H1 (cell line): ENCODE results near the gene STAG1. TPM values are rescaled to one million over a fixed set of nuclear protein-coding genes. Genes with fewer than 3 reads are reported as not detected.

Experiments used
- CTCF ChIA-PET: fragments of 300-600 bp; sonication (Branson Sonifier 250); formaldehyde crosslinking; loops from one replicate; lab custom pipeline; 2021; ENCODE audit not compliant: partially characterized antibody; lab: Charles Lee
- POLR2A ChIA-PET: fragments of 300-600 bp; sonication (Branson Sonifier 250); formaldehyde crosslinking; loops from one replicate; lab custom pipeline; 2021; ENCODE audit warnings: inconsistent platforms; ENCODE audit not compliant: partially characterized antibody; lab: Charles Lee
- DNase-seq, 2 experiments: peaks; one replicate each; pipeline versions ENCODE4 v3.0.0 to v3.0.0-alpha.2; 2010 to 2022; ENCODE audit warnings: low spot score in 2 of 2, low read depth in 1 of 2, mixed read lengths in 1 of 2
- FAIRE-seq: peaks from 2 replicates; lab custom pipeline; 2011; peaks lifted over from hg19 to GRCh38; lab: Jason Lieb, UNC
- H2AFZ ChIP-seq: 2 replicates; pipeline ENCODE4 v1.8.1; 2012; ENCODE audit warnings: low read length, inconsistent platforms
- H2AK5ac ChIP-seq: 2 replicates; pipeline ENCODE4 v1.6.1; 2013; ENCODE audit warnings: low read depth, low read length
- H2BK120ac ChIP-seq: replicated peaks from 2 replicates; pipeline ENCODE3; 2013; ENCODE audit warnings: low read depth, low read length, inconsistent platforms
- H2BK12ac ChIP-seq: 2 replicates; pipeline ENCODE4 v1.6.1; 2013; ENCODE audit warnings: low read depth, low read length
- H2BK15ac ChIP-seq: 2 replicates; pipeline ENCODE4 v1.6.1; 2013; ENCODE audit warnings: low read length
- H2BK20ac ChIP-seq: 2 replicates; pipeline ENCODE4 v1.6.1; 2013; ENCODE audit warnings: low read length
- H2BK5ac ChIP-seq: 2 replicates; pipeline ENCODE4 v1.6.1; 2013; ENCODE audit warnings: low read depth, low read length
- H3K14ac ChIP-seq: 2 replicates; pipeline ENCODE4 v1.6.1; 2013; ENCODE audit warnings: inconsistent platforms; ENCODE audit not compliant: insufficient read length
- H3K18ac ChIP-seq: 2 replicates; pipeline ENCODE4 v1.6.1; 2013; ENCODE audit warnings: low read length; ENCODE audit errors: extremely low read depth
- H3K23ac ChIP-seq: 2 replicates; pipeline ENCODE4 v1.6.1; 2013; ENCODE audit warnings: inconsistent platforms; ENCODE audit not compliant: insufficient read length
- H3K23me2 ChIP-seq: 2 replicates; pipeline ENCODE4 v1.6.1; 2013; ENCODE audit warnings: low read depth, low read length
- H3K27ac ChIP-seq: 2 replicates; pipeline ENCODE4 v1.6.1; 2011; ENCODE audit warnings: low read depth, low read length, inconsistent platforms
- H3K27me3 ChIP-seq, 4 experiments: replicated peaks in 1 of 4; 1 replicate in 1 of 4; 2 replicates in 3 of 4; pipeline versions ENCODE4 v1.6.1 to v1.8.1; 2011 to 2013; ENCODE audit warnings: low read length in 3 of 4, mild to moderate bottlenecking in 3 of 4, inconsistent platforms in 2 of 4, mixed read lengths in 2 of 4, moderate library complexity in 1 of 4; ENCODE audit not compliant: control insufficient read depth in 3 of 4, insufficient read depth in 3 of 4; ENCODE audit errors: extremely low read depth in 1 of 4
- H3K36me3 ChIP-seq, 4 experiments: 2 replicates each; pipeline versions ENCODE4 v1.6.1 to v1.8.1; 2011 to 2013; ENCODE audit warnings: mild to moderate bottlenecking in 4 of 4, low read length in 3 of 4, moderate library complexity in 2 of 4, control low read depth in 1 of 4, inconsistent platforms in 1 of 4; ENCODE audit not compliant: insufficient read depth in 4 of 4, control insufficient read depth in 2 of 4
- H3K4ac ChIP-seq: replicated peaks from 2 replicates; pipeline ENCODE3; 2013; ENCODE audit warnings: low read length, low read depth, mixed read lengths, inconsistent platforms; ENCODE audit not compliant: insufficient read length
- H3K4me1 ChIP-seq, 4 experiments: replicated peaks in 1 of 4; 1 replicate in 1 of 4; 2 replicates in 3 of 4; pipeline versions ENCODE4 v1.6.1 to v1.8.1; 2011 to 2013; ENCODE audit warnings: low read length in 3 of 4, inconsistent platforms in 2 of 4, mixed read lengths in 1 of 4; ENCODE audit not compliant: insufficient read depth in 4 of 4, control insufficient read depth in 3 of 4
- H3K4me2 ChIP-seq, 2 experiments: 2 replicates each; pipeline versions ENCODE4 v1.6.1 to v1.8.1; 2011 to 2013; ENCODE audit warnings: low read depth in 2 of 2, low read length in 2 of 2, control low read depth in 1 of 2, inconsistent platforms in 1 of 2, mild to moderate bottlenecking in 1 of 2; ENCODE audit not compliant: insufficient read depth in 1 of 2
- H3K4me3 ChIP-seq, 4 experiments: fragments of 200-600, 300-600 bp in 1 of 4; sonication (generic), shearing (Covaris generic), sonication (Bioruptor Twin) in 1 of 4; 2 replicates each; pipeline versions ENCODE4 v1.5.1 to v1.8.1; 2011 to 2016; ENCODE audit warnings: low read length in 4 of 4, low read depth in 3 of 4, control low read depth in 2 of 4, inconsistent platforms in 2 of 4, mild to moderate bottlenecking in 2 of 4, mixed read lengths in 1 of 4, moderate library complexity in 1 of 4; ENCODE audit not compliant: insufficient read depth in 2 of 4; ENCODE audit errors: extremely low read depth in 1 of 4
- H3K56ac ChIP-seq: replicated peaks from 2 replicates; pipeline ENCODE3; 2013; ENCODE audit warnings: low read depth, mild to moderate bottlenecking, mixed read lengths, low read length, inconsistent platforms; ENCODE audit not compliant: insufficient read length
- H3K79me1 ChIP-seq: 2 replicates; pipeline ENCODE4 v1.6.1; 2013; ENCODE audit warnings: low read depth, low read length, control low read depth
- H3K79me2 ChIP-seq, 2 experiments: 2 replicates each; pipeline versions ENCODE4 v1.6.1 to v1.8.1; 2012 to 2013; ENCODE audit warnings: low read length in 2 of 2, mild to moderate bottlenecking in 2 of 2, inconsistent platforms in 1 of 2; ENCODE audit not compliant: insufficient read depth in 2 of 2, control insufficient read depth in 1 of 2
- H3K9ac ChIP-seq, 4 experiments: replicated peaks in 1 of 4; 1 replicate in 1 of 4; 2 replicates in 3 of 4; pipeline versions ENCODE4 v1.6.1 to v1.8.1; 2011 to 2013; ENCODE audit warnings: low read depth in 3 of 4, low read length in 3 of 4, control low read depth in 2 of 4, mild to moderate bottlenecking in 2 of 4, moderate library complexity in 2 of 4, inconsistent platforms in 1 of 4; ENCODE audit errors: extremely low read depth in 1 of 4
- H3K9me3 ChIP-seq, 2 experiments: 2 replicates each; pipeline versions ENCODE4 v1.6.1 to v1.8.1; 2012 to 2013; ENCODE audit warnings: mild to moderate bottlenecking in 2 of 2, moderate library complexity in 2 of 2, control low read depth in 1 of 2, inconsistent platforms in 1 of 2, low read depth in 1 of 2, low read length in 1 of 2, mixed read lengths in 1 of 2; ENCODE audit not compliant: insufficient read depth in 2 of 2
- H4K20me1 ChIP-seq, 2 experiments: replicated peaks in 1 of 2; 2 replicates each; pipeline versions ENCODE3 to v1.8.1; 2011 to 2013; ENCODE audit warnings: inconsistent platforms in 2 of 2, low read length in 2 of 2, mild to moderate bottlenecking in 1 of 2; ENCODE audit not compliant: insufficient read depth in 2 of 2, control insufficient read depth in 1 of 2
- H4K5ac ChIP-seq: 2 replicates; pipeline ENCODE4 v1.6.1; 2013; ENCODE audit warnings: low read length, low read depth, mixed read lengths, inconsistent platforms; ENCODE audit not compliant: insufficient read length
- H4K8ac ChIP-seq: 2 replicates; pipeline ENCODE4 v1.8.0; 2013; ENCODE audit warnings: mild to moderate bottlenecking, moderate library complexity, low read length, inconsistent platforms; ENCODE audit not compliant: insufficient read depth; ENCODE audit errors: extremely low read depth
- H4K91ac ChIP-seq: replicated peaks from 2 replicates; pipeline ENCODE3; 2013; ENCODE audit warnings: low read length, mixed read lengths, inconsistent platforms; ENCODE audit not compliant: insufficient read length
- CREB1 ChIP-seq: IDR thresholded peaks from 2 replicates; pipeline ENCODE4 v1.6.1; 2012; ENCODE audit warnings: inconsistent platforms
- JUND ChIP-seq: IDR thresholded peaks from 2 replicates; pipeline ENCODE4 v1.6.1; 2011; ENCODE audit warnings: mild to moderate bottlenecking, improper control_type of control experiment, low read length
- MAX ChIP-seq: IDR thresholded peaks from 2 replicates; pipeline ENCODE4 v1.6.1; 2012; ENCODE audit warnings: inconsistent platforms
- SP4 ChIP-seq: IDR thresholded peaks from 2 replicates; pipeline ENCODE4 v1.6.1; 2012; ENCODE audit warnings: low read length, inconsistent platforms
- WGBS, 2 experiments: shearing (Covaris generic) in 1 of 2; methylation state at CpG; one replicate each; pipeline versions ENCODE4 v1.1.6 to v1.1.7; 2013 to 2015; ENCODE audit warnings: low lambda C conversion rate in 2 of 2, mixed read lengths in 2 of 2, inconsistent platforms in 1 of 2, low coverage in 1 of 2, missing lambda C conversion rate in 1 of 2; ENCODE audit not compliant: insufficient replicate concordance in 2 of 2, insufficient coverage in 1 of 2, insufficient read length in 1 of 2; ENCODE audit errors: extremely low coverage in 1 of 2, missing lambda C conversion rate in 1 of 2; 5-methylcytosine and 5-hydroxymethylcytosine counted together
- polyA plus RNA-seq, 7 experiments: library from polyadenylated mRNA; depleted of rRNA in 3 of 7; stranded (reverse) in 5 of 7; unstranded in 2 of 7; fragments of >200 nt in 5 of 7; fragments of 200-250 nt in 2 of 7; gene quantifications; 1 replicate in 5 of 7; 2 replicates in 1 of 7; 4 replicates in 1 of 7; pipeline versions ENCODE4 v1.2.1 to v1.2.3, GENCODE V29; 2011 to 2013; ENCODE audit warnings: missing spikeins in 2 of 7, mixed read lengths in 2 of 7
- total RNA-seq: library from RNA; stranded (reverse); fragmentation: NEBNext Ultra II Directional; extraction: Animal tissue kit (Norgen Biotek cat#: 25700); gene quantifications from 2 replicates; pipeline ENCODE4 v1.2.1, GENCODE V29; 2021

STAG1 gene
- total and polyA plus RNA-seq, 2 of the 8 experiments (the other 6 are each of a cell fraction or from before 2014, with no cell fraction given) = 4.6 to 23.4 TPM

GRCh38 chr3:136672457-136672856, 79.7 kb downstream of the STAG1 start:
- Histone ChIP-seq H2BK5ac (no peak overlapping the region), H2BK12ac (no peak overlapping the region), H3K79me1 (peaks cover 4% of the 10 kb centered on the region; the same call in 1 of the 2 replicates), H3K14ac (no peak overlapping the region), H3K4me1 (no peaks in the 10 kb centered on the region), H3K4me2 (no peak overlapping the region), H3K27me3 (no peaks in the 10 kb centered on the region), H3K36me3 (no peaks in the 10 kb centered on the region), H3K23ac (no peak overlapping the region), H2BK20ac (no peak overlapping the region), H3K9ac (no peak overlapping the region), H3K23me2 (no peaks in the 10 kb centered on the region), H4K8ac (no peak overlapping the region), H2AK5ac (no peak overlapping the region), H3K4ac (no peak overlapping the region), H3K9me3 (no peaks in the 10 kb centered on the region), H3K4me3 (no peak overlapping the region), H3K56ac (no peak overlapping the region), H3K79me2 (peaks cover 0 to 68% of the 10 kb centered on the region in 2 experiments; a peak in 2 of 4 replicates), H2AFZ (no peak overlapping the region), H3K27ac (no peak overlapping the region), H2BK120ac (no peak overlapping the region), H2BK15ac (no peak overlapping the region), H4K5ac (no peak overlapping the region), H4K91ac (no peak overlapping the region), H3K18ac (no peak overlapping the region), H4K20me1 (no peaks in the 10 kb centered on the region)
- CTCF ChIA-PET = interaction anchor here (0.9 kb wide), 1 partner anchor 13 kb away, joined by 3 read pairs; no protein-coding TSS in a partner anchor
- FAIRE-seq (no peak), DNase-seq (no peak)
- POLR2A ChIA-PET = no interaction called here
- 90% methylated on average over 1 of the region's 1 CpG; no CpG with 5 or more reads in 1 of the 2 experiments for WGBS, 2 experiments
- TF ChIP-seq SP4 = no peak
- TF ChIP-seq MAX = no peak
- TF ChIP-seq CREB1 = no peak
- TF ChIP-seq JUND = no peak
